Heart right ventricle (tissue), 16 donors: Measurements from ENCODE around the gene BRF1. TPM values are rescaled to one million over a fixed set of nuclear protein-coding genes. Genes with fewer than 3 reads are reported as not detected.
"Not testable (repeated sequence)": the region's sequence is repeated elsewhere in the genome, so short reads cannot be mapped to it uniquely, and the experiment has no call there.

ENCODE experiments used
- ATAC-seq, 8 donors: fragments of 200-7000 bp; cut with Tn5 transposase; one replicate each; pipeline ENCODE4 v1.9.1; 2020; ENCODE audit warnings: mild to moderate bottlenecking in 8 of 8, moderate library complexity in 8 of 8, moderate number of reproducible peaks in 1 of 8
- DNase-seq, 2 donors: peaks; one replicate each; pipeline ENCODE4 v3.0.0-alpha.2; 2020
- H3K27ac ChIP-seq, 10 donors: fragments of 200-600 bp; sonication (generic) in 2 of 10; one replicate each; pipeline versions ENCODE4 v1.5.0 to v1.8.0; 2020 to 2022; ENCODE audit warnings: mild to moderate bottlenecking in 3 of 10
- H3K27me3 ChIP-seq, 7 donors: fragments of 200-600 bp; one replicate each; pipeline ENCODE4 v1.8.0; 2021 to 2022; ENCODE audit warnings: mild to moderate bottlenecking in 2 of 7
- H3K36me3 ChIP-seq, 9 donors: fragments of 200-600 bp; sonication (generic) in 1 of 9; one replicate each; pipeline versions ENCODE4 v1.5.0 to v1.8.0; 2020 to 2022; ENCODE audit warnings: mild to moderate bottlenecking in 2 of 9
- H3K4me1 ChIP-seq, 9 donors: fragments of 200-600 bp; sonication (generic) in 1 of 9; one replicate each; pipeline versions ENCODE4 v1.5.0 to v1.8.0; 2020 to 2022; ENCODE audit warnings: mild to moderate bottlenecking in 4 of 9
- H3K4me3 ChIP-seq, 10 donors: fragments of 200-600 bp; sonication (generic) in 2 of 10; one replicate each; pipeline versions ENCODE4 v1.5.0 to v1.8.0; 2020 to 2022; ENCODE audit warnings: mild to moderate bottlenecking in 7 of 10, moderate library complexity in 2 of 10
- H3K9me3 ChIP-seq, 11 donors: fragments of 200-600 bp in 10 of 11; sonication (generic) in 2 of 11; one replicate each; pipeline versions ENCODE4 v1.5.0 to v1.8.0; 2013 to 2022; ENCODE audit warnings: mild to moderate bottlenecking in 2 of 11, control low read depth in 1 of 11, moderate library complexity in 1 of 11
- WGBS, 2 donors: extraction: QIAGEN DNeasy Blood & Tissue Kit; methylation state at CpG; one replicate each; pipeline ENCODE4 v1.1.7; 2013; ENCODE audit warnings: inconsistent platforms in 1 of 2; 5-methylcytosine and 5-hydroxymethylcytosine counted together
- intact Hi-C, 10 donors: fragments of 100-400 bp; cut with DNase I; formaldehyde crosslinking; loops; one replicate each; pipeline versions ENCODE4 v1.11.1 to v1.14.2; 2022
- polyA plus RNA-seq, 2 donors: library from polyadenylated mRNA; stranded (reverse); fragments of 200-250 nt; gene quantifications; one replicate each; pipeline ENCODE4 v1.2.3, GENCODE V29; 2013
- total RNA-seq, 10 donors: library from RNA; stranded (reverse); fragmentation: NEBNext Ultra II Directional in 3 of 10; extraction: Animal tissue kit (Norgen Biotek cat#: 25700) in 3 of 10; gene quantifications; one replicate each; pipeline versions ENCODE4 v1.2.1 to v1.2.4, GENCODE V29; 2021 to 2023
- TF ChIP-seq, protein P1 (sequence below), 9 donors: fragments of 200-600 bp; sonication (generic) in 2 of 9; IDR thresholded peaks; one replicate each; pipeline versions ENCODE4 v1.5.0 to v1.8.0; 2021 to 2022; ENCODE audit warnings: antibody characterized with exemption in 9 of 9, mild to moderate bottlenecking in 5 of 9, moderate library complexity in 1 of 9
- donor health status: Arrhythmogenic right ventricular cardiomyopathy.
- donor health status: ischemic (EF 13 %, LVEDD 7.1; RV severe dilation, severe dysfunction).
- donor health status: healthy with polysubstance abuse.
- donor health status: DM: no; HTN: yes; CAD: no.
- donor health status: DM: no; HTN: no; CAD: no.
- donor health status: ischemic (EF 25% LVEDD 6.9; RV normal size, moderate dysfunction).
- donor health status: ischemic (EF 25% LVEDD 5.7; RV mildly dilated, moderate dysfunction).
- donor health status: healthy.
- donor health status: DM: yes; HTN: yes; CAD: no.
- donor health status: Ischemic cardiomyopathy.
- donor health status: ischemic (EF 35%, LVEDD 5.7; RV mildly dilated, moderate dysfunction).
- donor health status: nonischemic (EF 11% LVEDD 7.7; RV severe dilation, severe dysfunction).
- donor health status: DM: yes; HTN: yes; CAD: no.
- donor health status: PGD.
- donor health status: ischemic (EF 29% LVEDD 5.4; RV normal size, mild dysfunction).
- donor health status: nonischemic (EF 23%, LVEDD 6.1; RV moderate dilation, normal function).

The BRF1 gene
- total and polyA plus RNA-seq, 12 donors = 12.7 to 30.8 (median 16.2) TPM

DNA sequence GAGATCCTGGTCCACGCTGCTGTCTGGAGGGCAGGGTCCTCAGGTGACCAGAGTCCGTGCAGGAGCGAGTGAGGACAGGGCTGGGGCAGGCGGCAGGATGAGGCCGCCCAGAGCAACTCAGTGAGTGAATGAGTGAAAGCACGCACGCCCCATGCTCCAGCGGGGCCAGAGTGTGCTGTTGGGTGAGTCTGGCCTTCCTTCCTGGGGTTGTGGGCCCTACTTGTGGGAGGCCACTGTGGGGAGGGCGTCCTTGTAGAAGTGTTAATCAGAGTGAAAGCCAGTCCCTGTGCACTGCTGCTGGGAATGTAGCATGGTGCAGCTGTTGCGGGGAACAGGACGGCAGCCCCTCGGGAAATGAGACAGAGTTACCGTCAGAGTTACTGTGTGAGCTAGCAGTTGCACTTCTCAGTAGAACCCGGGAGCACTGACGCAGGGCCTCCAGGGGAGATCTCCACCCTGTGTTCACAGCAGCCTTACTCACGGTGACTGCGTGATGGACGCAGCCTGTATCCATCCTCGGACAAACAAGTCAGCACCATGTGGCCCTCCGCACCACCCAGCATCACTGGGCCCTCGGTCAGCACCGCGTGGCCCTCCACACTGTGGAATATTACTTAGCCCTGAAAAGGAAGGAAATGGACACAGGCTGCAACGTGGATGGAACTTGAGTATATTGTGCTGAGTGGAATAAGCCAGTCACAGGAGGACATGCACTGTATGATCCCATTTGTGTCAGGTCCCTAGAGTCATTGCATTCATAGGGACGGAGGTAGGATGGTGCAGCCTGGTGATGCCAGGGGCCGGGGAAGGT is 35.9 kb upstream of the BRF1 start:
- intact Hi-C loops = loop anchor here in 1 of 10 donors (5.0 kb wide), 1 partner anchor 134 kb away; no protein-coding TSS in a partner anchor
- no peak for DNase-seq
- H3K36me3 ChIP-seq = no peaks in the 10 kb centered on the region
- peaks cover 30 to 91% (median 65%) of the 10 kb centered on the region in 9 donors for H3K4me1 ChIP-seq
- TF ChIP-seq, protein P1, sequence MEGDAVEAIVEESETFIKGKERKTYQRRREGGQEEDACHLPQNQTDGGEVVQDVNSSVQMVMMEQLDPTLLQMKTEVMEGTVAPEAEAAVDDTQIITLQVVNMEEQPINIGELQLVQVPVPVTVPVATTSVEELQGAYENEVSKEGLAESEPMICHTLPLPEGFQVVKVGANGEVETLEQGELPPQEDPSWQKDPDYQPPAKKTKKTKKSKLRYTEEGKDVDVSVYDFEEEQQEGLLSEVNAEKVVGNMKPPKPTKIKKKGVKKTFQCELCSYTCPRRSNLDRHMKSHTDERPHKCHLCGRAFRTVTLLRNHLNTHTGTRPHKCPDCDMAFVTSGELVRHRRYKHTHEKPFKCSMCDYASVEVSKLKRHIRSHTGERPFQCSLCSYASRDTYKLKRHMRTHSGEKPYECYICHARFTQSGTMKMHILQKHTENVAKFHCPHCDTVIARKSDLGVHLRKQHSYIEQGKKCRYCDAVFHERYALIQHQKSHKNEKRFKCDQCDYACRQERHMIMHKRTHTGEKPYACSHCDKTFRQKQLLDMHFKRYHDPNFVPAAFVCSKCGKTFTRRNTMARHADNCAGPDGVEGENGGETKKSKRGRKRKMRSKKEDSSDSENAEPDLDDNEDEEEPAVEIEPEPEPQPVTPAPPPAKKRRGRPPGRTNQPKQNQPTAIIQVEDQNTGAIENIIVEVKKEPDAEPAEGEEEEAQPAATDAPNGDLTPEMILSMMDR (IDR thresholded peaks at IDR 0.05) = no peak
- H3K4me3 ChIP-seq = no peak overlapping the region
- H3K27me3 ChIP-seq = no peaks in the 10 kb centered on the region
- no peaks in the 10 kb centered on the region for H3K9me3 ChIP-seq
- ATAC-seq = no peak
- H3K27ac ChIP-seq = peak overlapping the region in 8 of 10 donors; percentile 54 to 87 (median 82)
- 90 to 91% methylated on average over 26 of the region's 26 CpGs for WGBS, 2 donors

DNA sequence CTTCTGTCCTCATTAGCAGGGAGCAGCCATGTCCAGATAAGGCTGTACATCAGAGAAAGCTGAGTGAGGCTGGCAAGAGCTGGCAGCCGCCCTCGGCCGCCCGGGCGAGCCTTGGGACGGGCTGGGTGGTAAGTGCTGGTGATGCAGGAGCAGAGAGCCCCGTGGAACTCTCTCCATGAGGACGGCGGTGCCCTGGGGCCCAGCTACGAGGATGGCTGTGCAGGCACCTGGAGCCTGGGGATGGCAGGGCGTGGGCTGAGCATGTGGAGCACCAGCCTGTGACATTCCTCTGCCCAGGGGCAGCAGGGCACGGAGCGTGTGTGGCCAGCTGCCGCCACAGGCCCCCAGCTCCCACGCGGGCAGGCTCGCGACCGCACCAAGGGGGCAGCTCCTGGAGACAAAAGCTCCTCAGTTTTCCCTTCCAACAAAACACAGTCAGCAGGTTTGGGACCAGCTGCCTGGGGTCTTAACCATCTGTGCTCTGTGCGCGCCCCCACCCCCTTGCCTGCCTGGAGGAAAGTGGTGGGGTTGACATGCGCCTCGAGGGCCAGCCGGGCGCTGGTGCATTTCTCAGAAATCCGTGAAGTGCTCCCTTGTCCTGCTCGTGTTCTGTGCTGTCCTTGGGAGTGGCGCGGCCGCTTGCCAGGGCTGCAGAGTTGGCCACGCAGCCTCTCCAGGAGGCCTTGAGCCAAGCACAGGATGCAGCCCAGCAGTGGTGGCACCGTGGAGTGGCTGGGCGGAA is 35.1 kb upstream of the BRF1 start:
- Histone ChIP-seq H3K4me3 (no peak overlapping the region), H3K9me3 (no peaks in the 10 kb centered on the region), H3K36me3 (no peaks in the 10 kb centered on the region), H3K27me3 (no peaks in the 10 kb centered on the region), H3K4me1 (peaks cover 26 to 91% (median 65%) of the 10 kb centered on the region in 9 donors), H3K27ac (peak overlapping the region; percentile 3 to 87 (median 75))
- DNase-seq (peak in 1 of 2 donors; percentile 72), ATAC-seq (peak; percentile 35 to 78 (median 62))
- intact Hi-C loops = loop anchor here in 1 of 10 donors (5.0 kb wide), 1 partner anchor 134 kb away; no protein-coding TSS in a partner anchor
- 62 to 64% methylated on average over 33 of the region's 33 CpGs for WGBS, 2 donors
- TF ChIP-seq, protein P1 (IDR thresholded peaks at IDR 0.05) = no peak

DNA sequence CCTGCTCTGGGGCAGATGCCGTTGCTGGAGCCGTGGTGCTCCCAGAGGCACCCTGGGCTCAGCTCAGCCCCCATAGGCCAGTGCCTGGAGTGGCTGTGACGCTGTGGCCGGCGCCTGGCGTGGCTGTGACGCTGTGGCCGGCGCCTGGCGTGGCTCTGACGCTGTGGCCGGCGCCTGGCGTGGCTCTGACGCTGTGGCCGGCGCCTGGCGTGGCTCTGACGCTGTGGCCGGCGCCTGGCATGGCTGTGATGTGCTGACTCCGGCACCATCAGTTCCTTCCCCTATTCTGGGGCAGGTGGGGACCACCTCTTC is 34.4 kb upstream of the BRF1 start:
- H3K9me3 ChIP-seq, H3K27me3 ChIP-seq, DNase-seq, ATAC-seq, H3K4me3 ChIP-seq, H3K36me3 ChIP-seq: not testable (repeated sequence)
- H3K4me1 ChIP-seq = peaks cover 26 to 91% (median 68%) of the 10 kb centered on the region in 9 donors
- WGBS, 2 donors = 96 to 97% methylated on average over 22 of the region's 22 CpGs
- intact Hi-C loops = loop anchor here in 1 of 10 donors (5.0 kb wide), 1 partner anchor 133 kb away; no protein-coding TSS in a partner anchor
- peak overlapping the region in 8 of 10 donors; percentile 54 to 87 (median 82) for H3K27ac ChIP-seq

DNA sequence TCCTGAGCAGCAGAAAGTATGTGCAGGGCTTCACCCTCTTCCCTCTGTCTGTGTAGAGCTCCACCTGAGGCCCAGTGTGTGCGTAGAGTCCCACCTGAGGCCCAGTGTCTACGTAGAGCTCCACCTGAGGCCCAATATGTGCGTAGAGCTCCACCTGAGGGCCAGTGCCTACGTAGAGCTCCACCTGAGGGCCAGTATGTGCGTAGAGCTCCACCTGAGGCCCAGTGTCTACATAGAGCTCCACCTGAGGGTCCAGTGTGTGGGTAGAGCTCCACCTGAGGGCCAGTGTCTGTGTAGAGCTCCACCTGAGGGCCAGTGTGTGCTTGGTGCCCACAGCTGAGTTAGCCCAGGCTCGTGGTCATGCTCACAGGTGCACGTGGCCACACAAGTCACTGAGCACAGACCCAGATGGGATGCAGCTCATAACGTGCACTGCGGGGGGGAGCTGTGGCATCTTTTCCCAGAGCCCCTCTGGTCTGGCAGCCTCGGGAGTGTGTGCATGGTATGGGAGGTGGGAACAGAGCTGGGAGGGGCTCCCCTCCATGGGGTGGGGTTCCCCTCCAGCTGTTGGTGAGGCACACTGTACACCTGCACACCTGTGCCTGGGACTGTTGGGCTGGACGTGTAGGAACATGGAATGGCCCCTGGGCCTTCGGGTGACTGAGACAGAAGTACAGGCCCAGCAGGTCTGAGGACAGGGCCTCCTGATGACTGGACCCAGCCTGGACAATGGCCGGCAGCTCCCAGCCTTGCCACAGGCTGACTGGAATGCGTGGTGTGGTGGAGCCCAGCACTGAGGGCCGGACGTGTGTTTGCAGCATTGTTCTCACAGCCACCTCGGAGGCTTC is 33.8 kb upstream of the BRF1 start:
- Histone ChIP-seq H3K27me3 (no peaks in the 10 kb centered on the region), H3K4me3 (no peak overlapping the region), H3K36me3 (no peaks in the 10 kb centered on the region), H3K27ac (peak overlapping the region in 8 of 10 donors; percentile 54 to 87 (median 82)), H3K9me3 (no peaks in the 10 kb centered on the region), H3K4me1 (peaks cover 28 to 97% (median 71%) of the 10 kb centered on the region in 9 donors)
- TF ChIP-seq, protein P1 (IDR thresholded peaks at IDR 0.05) = no peak
- WGBS, 2 donors = 91 to 92% methylated on average over 17 of the region's 17 CpGs
- DNase-seq (no peak), ATAC-seq (no peak)
- intact Hi-C loops = loop anchor here in 1 of 10 donors (5.0 kb wide), 1 partner anchor 132 kb away; no protein-coding TSS in a partner anchor
